ENCODE data around the gene SARS2. TPM values are rescaled to one million over a fixed set of nuclear protein-coding genes. Genes with fewer than 3 reads are reported as not detected.
A peak's percentile ranks its signal among the peaks of the same experiment; 100 is the strongest.

The SARS2 gene
- total RNA-seq, 4 donors from 2014 or later: 9.9 to 13.7 (median 11.9) TPM

- WGBS, 2 donors (ENCODE audit: low coverage in 1 of 2): 39 to 74% methylated on average over 5 of the region's 5 CpGs
Observed at GRCh38 chr19:38939957-38940356, 9.4 kb upstream of the SARS2 start.

GRCh38 chr19:38933544-38933943, 3.0 kb upstream of the SARS2 start:
- H3K36me3 ChIP-seq: peaks cover 0 to 29% of the 10 kb centered on the region in 2 donors
- peaks cover 0 to 37% (median 10%) of the 10 kb centered on the region in 3 donors for H3K4me1 ChIP-seq
- no peak overlapping the region for H3K4me3 ChIP-seq
- 45 to 63% methylated on average over 3 to 4 of the region's 4 CpGs for WGBS, 2 donors (ENCODE audit: low coverage in 1 of 2)
- no peaks in the 10 kb centered on the region for H3K27me3 ChIP-seq
- no peaks in the 10 kb centered on the region for H3K9me3 ChIP-seq
- no peak for ATAC-seq
- TF ChIP-seq CTCF (IDR thresholded peaks at IDR 0.05) (no peak), EP300 (IDR thresholded peaks at IDR 0.05) (no peak), POLR2A (IDR thresholded peaks at IDR 0.05) (no peak), POLR2AphosphoS5 (IDR thresholded peaks at IDR 0.05) (no peak)
- H3K27ac ChIP-seq: no peak overlapping the region

More at GRCh38 chr19:38939957-38940356, 9.4 kb upstream of the SARS2 start:
- TF ChIP-seq POLR2A (IDR thresholded peaks at IDR 0.05) (no peak), CTCF (IDR thresholded peaks at IDR 0.05) (no peak), EP300 (IDR thresholded peaks at IDR 0.05) (no peak), POLR2AphosphoS5 (IDR thresholded peaks at IDR 0.05) (no peak)
- Histone ChIP-seq H3K4me1 (no peaks in the 10 kb centered on the region), H3K9me3 (no peaks in the 10 kb centered on the region), H3K4me3 (no peak overlapping the region), H3K27ac (no peak overlapping the region), H3K36me3 (peaks cover 0 to 9% of the 10 kb centered on the region in 2 donors), H3K27me3 (no peaks in the 10 kb centered on the region)
- ATAC-seq: no peak

- no peak overlapping the region for H3K27ac ChIP-seq
- ATAC-seq: no peak
- H3K36me3 ChIP-seq: peaks cover 0 to 34% of the 10 kb centered on the region in 2 donors
Observed at GRCh38 chr19:38932425-38933179, 2.0 kb upstream of the SARS2 start.

GRCh38 chr19:38931521-38931793, 894 bp upstream of the SARS2 start:
- Histone ChIP-seq H3K4me3 (peak overlapping the region; percentile 51 to 71), H3K27ac (peak overlapping the region in 3 of 4 donors; percentile 84 to 92 (median 86)), H3K9me3 (no peaks in the 10 kb centered on the region), H3K36me3 (peaks cover 0 to 34% of the 10 kb centered on the region in 2 donors), H3K4me1 (peaks cover 0 to 37% (median 10%) of the 10 kb centered on the region in 3 donors), H3K27me3 (no peaks in the 10 kb centered on the region)
- 14 to 53% methylated on average over 5 to 6 of the region's 8 CpGs for WGBS, 2 donors (ENCODE audit: low coverage in 1 of 2)
- ATAC-seq: no peak
- TF ChIP-seq EP300 (IDR thresholded peaks at IDR 0.05) (no peak), POLR2A (IDR thresholded peaks at IDR 0.05) (no peak), CTCF (IDR thresholded peaks at IDR 0.05) (no peak), POLR2AphosphoS5 (IDR thresholded peaks at IDR 0.05) (no peak)

More at GRCh38 chr19:38932425-38933179, 2.0 kb upstream of the SARS2 start:
- H3K9me3 ChIP-seq: no peaks in the 10 kb centered on the region
- peaks cover 0 to 37% (median 10%) of the 10 kb centered on the region in 3 donors for H3K4me1 ChIP-seq
- TF ChIP-seq EP300 (IDR thresholded peaks at IDR 0.05) (no peak), CTCF (IDR thresholded peaks at IDR 0.05) (no peak), POLR2A (IDR thresholded peaks at IDR 0.05) (no peak), POLR2AphosphoS5 (IDR thresholded peaks at IDR 0.05) (no peak)
- WGBS, 2 donors (ENCODE audit: low coverage in 1 of 2): 63% methylated on average over 4 of the region's 29 CpGs; no CpG with 5 or more reads in 1 of the 2 donors
- no peak overlapping the region for H3K4me3 ChIP-seq
- H3K27me3 ChIP-seq: no peaks in the 10 kb centered on the region

Measured in gastroesophageal sphincter (tissue), 4 donors.